Keratinocyte (primary cell): ENCODE measurements around the gene CNTD1. TPM values are rescaled to one million over a fixed set of nuclear protein-coding genes. Genes with fewer than 3 reads are reported as not detected.

Experiments
- DNase-seq: peaks from one replicate; pipeline ENCODE4 v3.0.0-alpha.2; 2011; ENCODE audit warnings: low read depth, missing footprints, low spot score
- FAIRE-seq: peaks from 2 replicates; lab custom pipeline; 2011; peaks lifted over from hg19 to GRCh38; lab: Jason Lieb, UNC
- H2AFZ ChIP-seq: 2 replicates; pipeline ENCODE4 v1.6.0; 2012; ENCODE audit warnings: low read length, control low read depth, inconsistent platforms; ENCODE audit not compliant: control insufficient read depth
- H3K27ac ChIP-seq: 2 replicates; pipeline ENCODE4 v1.5.1; 2011; ENCODE audit warnings: low read length; ENCODE audit not compliant: control insufficient read depth, insufficient read depth
- H3K27me3 ChIP-seq: 3 replicates; pipeline ENCODE4 v1.6.0; 2011; ENCODE audit warnings: low read length; ENCODE audit not compliant: control insufficient read depth, insufficient read depth; ENCODE audit errors: extremely low read depth
- H3K36me3 ChIP-seq, 2 experiments: 2 replicates in 1 of 2; 3 replicates in 1 of 2; pipeline ENCODE4 v1.5.1; 2011; ENCODE audit warnings: low read length in 2 of 2, mild to moderate bottlenecking in 1 of 2; ENCODE audit not compliant: control insufficient read depth in 2 of 2, insufficient read depth in 2 of 2; ENCODE audit errors: extremely low read depth in 1 of 2
- H3K4me1 ChIP-seq: 3 replicates; pipeline ENCODE4 v1.5.1; 2011; ENCODE audit warnings: low read length; ENCODE audit not compliant: control insufficient read depth, insufficient read depth; ENCODE audit errors: extremely low read depth
- H3K4me2 ChIP-seq: 3 replicates; pipeline ENCODE4 v1.6.0; 2011; ENCODE audit warnings: low read depth, low read length; ENCODE audit not compliant: control insufficient read depth, insufficient read depth; ENCODE audit errors: extremely low read depth
- H3K4me3 ChIP-seq, 3 experiments: fragments of 200-600 bp in 1 of 3; sonication (generic) in 1 of 3; 2 replicates in 2 of 3; 3 replicates in 1 of 3; pipeline ENCODE4 v1.5.1; 2011 to 2016; ENCODE audit warnings: low read length in 3 of 3, mild to moderate bottlenecking in 3 of 3, control low read depth in 2 of 3, inconsistent platforms in 1 of 3, low read depth in 1 of 3, mixed read lengths in 1 of 3, mixed run types in 1 of 3, moderate library complexity in 1 of 3; ENCODE audit not compliant: control insufficient read depth in 2 of 3, insufficient read depth in 2 of 3; ENCODE audit errors: extremely low read depth in 1 of 3
- H3K79me2 ChIP-seq: 2 replicates; pipeline ENCODE4 v1.6.0; 2012; ENCODE audit warnings: low read length; ENCODE audit not compliant: control insufficient read depth, insufficient read depth
- H3K9ac ChIP-seq: 3 replicates; pipeline ENCODE4 v1.6.0; 2011; ENCODE audit warnings: low read length; ENCODE audit not compliant: control insufficient read depth, insufficient read depth; ENCODE audit errors: extremely low read depth
- H3K9me1 ChIP-seq: 3 replicates; pipeline ENCODE4 v1.6.0; 2011; ENCODE audit warnings: low read length; ENCODE audit not compliant: control insufficient read depth, insufficient read depth; ENCODE audit errors: extremely low read depth
- H3K9me3 ChIP-seq: 2 replicates; pipeline ENCODE4 v1.5.1; 2012; ENCODE audit warnings: low read depth, low read length; ENCODE audit not compliant: control insufficient read depth
- H4K20me1 ChIP-seq: 3 replicates; pipeline ENCODE4 v1.6.0; 2011; ENCODE audit warnings: low read length; ENCODE audit not compliant: control insufficient read depth, insufficient read depth; ENCODE audit errors: extremely low read depth
- EZH2 ChIP-seq: IDR thresholded peaks from one replicate; pipeline ENCODE4 v1.6.1; 2012; ENCODE audit warnings: inconsistent platforms, mild to moderate bottlenecking, low read length, moderate library complexity
- dilution Hi-C: fragments of 300-500 bp; cut with MboI; formaldehyde crosslinking; loops from one replicate; pipeline ENCODE4 v1.7.0; 2020; ENCODE audit warnings: low sequenced_read_pairs; ENCODE audit not compliant: extremely low pct_ligation_motif_present
- polyA plus RNA-seq, 5 experiments: library from polyadenylated mRNA; depleted of rRNA in 3 of 5; stranded (reverse) in 3 of 5; stranded (forward) in 1 of 5; unstranded in 1 of 5; fragments of >200 nt; gene quantifications; 1 replicate in 1 of 5; 2 replicates in 3 of 5; 3 replicates in 1 of 5; pipeline versions ENCODE4 v1.2.1 to v1.2.3, GENCODE V29; 2011 to 2012; ENCODE audit warnings: missing spikeins in 2 of 5, low read depth in 1 of 5, low replicate concordance in 1 of 5
- TF ChIP-seq, protein P1 (sequence below), 3 experiments: IDR thresholded peaks in 1 of 3; conservative IDR thresholded peaks in 1 of 3; optimal IDR thresholded peaks in 1 of 3; 2 replicates in 2 of 3; 3 replicates in 1 of 3; pipeline versions ENCODE3 to v1.5.1; 2011; ENCODE audit warnings: low read length in 3 of 3, mild to moderate bottlenecking in 3 of 3, moderate library complexity in 2 of 3, control low read depth in 1 of 3, inconsistent platforms in 1 of 3; ENCODE audit not compliant: insufficient read depth in 2 of 3; ENCODE audit errors: extremely low read depth in 1 of 3

The CNTD1 gene
- polyA plus RNA-seq, 1 donor (not counting 4 experiments of a cell fraction or from before 2014, with no cell fraction given): not detected

DNA sequence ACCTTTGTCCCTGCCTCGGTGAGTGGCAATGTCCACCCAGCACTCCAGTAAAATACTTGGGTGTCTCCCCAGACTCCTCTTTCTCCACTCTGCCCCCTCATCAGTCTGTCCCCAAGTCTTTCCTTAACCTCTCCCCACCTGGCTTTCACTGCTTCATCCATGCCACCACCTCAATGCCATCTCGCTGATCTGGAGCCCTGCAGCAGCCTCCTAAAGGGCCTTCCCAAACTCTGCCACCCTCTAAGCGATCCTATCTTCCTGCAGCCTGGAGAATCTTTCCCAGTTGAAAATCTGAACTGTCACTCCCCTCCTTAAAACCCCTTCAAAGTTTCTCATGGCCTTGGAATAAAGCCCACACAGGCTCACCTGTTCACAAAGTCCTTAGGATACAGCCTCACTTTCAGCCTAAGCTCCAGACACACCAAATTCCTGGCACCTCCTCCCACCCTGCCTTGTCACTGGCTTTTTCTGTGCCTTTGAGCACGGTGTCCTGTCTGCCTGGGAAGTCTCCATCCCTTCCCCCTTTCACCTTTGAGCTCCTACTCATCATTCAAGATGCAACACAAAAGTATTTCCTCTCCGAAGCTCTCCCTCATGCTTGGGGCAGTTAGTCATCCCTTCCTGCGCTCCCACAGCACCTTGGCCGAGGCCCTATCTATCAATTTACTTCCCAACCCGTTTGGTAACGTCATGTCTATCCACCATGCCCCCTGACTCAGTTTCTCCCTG is 15.4 kb upstream of the CNTD1 start:
- dilution Hi-C loops: no loop called here
- Histone ChIP-seq H4K20me1 (no peaks in the 10 kb centered on the region), H3K79me2 (no peaks in the 10 kb centered on the region), H3K4me2 (peak overlapping the region; percentile 56), H3K4me1 (peaks cover 19% of the 10 kb centered on the region), H3K27ac (no peak overlapping the region), H3K9ac (no peak overlapping the region), H3K36me3 (peaks cover 10 to 11% of the 10 kb centered on the region in 2 experiments), H3K9me3 (no peaks in the 10 kb centered on the region), H3K27me3 (peaks cover 37% of the 10 kb centered on the region), H2AFZ (peak overlapping the region; percentile 34), H3K4me3 (peak overlapping the region in 1 of 3 experiments; percentile 18), H3K9me1 (no peaks in the 10 kb centered on the region)
- TF ChIP-seq, protein P1, sequence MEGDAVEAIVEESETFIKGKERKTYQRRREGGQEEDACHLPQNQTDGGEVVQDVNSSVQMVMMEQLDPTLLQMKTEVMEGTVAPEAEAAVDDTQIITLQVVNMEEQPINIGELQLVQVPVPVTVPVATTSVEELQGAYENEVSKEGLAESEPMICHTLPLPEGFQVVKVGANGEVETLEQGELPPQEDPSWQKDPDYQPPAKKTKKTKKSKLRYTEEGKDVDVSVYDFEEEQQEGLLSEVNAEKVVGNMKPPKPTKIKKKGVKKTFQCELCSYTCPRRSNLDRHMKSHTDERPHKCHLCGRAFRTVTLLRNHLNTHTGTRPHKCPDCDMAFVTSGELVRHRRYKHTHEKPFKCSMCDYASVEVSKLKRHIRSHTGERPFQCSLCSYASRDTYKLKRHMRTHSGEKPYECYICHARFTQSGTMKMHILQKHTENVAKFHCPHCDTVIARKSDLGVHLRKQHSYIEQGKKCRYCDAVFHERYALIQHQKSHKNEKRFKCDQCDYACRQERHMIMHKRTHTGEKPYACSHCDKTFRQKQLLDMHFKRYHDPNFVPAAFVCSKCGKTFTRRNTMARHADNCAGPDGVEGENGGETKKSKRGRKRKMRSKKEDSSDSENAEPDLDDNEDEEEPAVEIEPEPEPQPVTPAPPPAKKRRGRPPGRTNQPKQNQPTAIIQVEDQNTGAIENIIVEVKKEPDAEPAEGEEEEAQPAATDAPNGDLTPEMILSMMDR (optimal IDR thresholded peaks at IDR 0.05 in 1 of 3, IDR thresholded peaks at IDR 0.05 in 1 of 3, conservative IDR thresholded peaks at IDR 0.05 in 1 of 3; ENCODE audit: extremely low read depth in 1 of 3, insufficient read depth in 2 of 3, low read length in 3 of 3): no peak
- no peak for TF ChIP-seq EZH2
- DNase-seq (peak; percentile 52), FAIRE-seq (peak; percentile 99)

DNA sequence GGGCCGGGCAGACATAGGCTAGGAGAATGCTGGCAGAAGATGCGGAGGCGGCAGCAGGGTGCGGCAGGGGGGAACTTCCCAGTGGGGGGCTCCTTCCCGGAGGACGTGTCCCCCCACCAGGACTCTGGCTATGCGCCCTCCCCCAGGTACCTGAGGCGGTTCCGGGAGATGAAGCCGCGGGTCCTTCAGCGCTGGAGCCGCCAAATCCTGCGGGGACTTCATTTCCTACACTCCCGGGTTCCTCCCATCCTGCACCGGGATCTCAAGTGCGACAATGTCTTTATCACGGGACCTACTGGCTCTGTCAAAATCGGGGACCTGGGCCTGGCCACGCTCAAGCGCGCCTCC is 14.9 kb upstream of the CNTD1 start:
- no peaks in the 10 kb centered on the region for H3K79me2 ChIP-seq
- no peak overlapping the region for H2AFZ ChIP-seq
- no peaks in the 10 kb centered on the region for H3K9me3 ChIP-seq
- peak overlapping the region in 1 of 3 experiments; percentile 18 for H3K4me3 ChIP-seq
- H3K27ac ChIP-seq: no peak overlapping the region
- dilution Hi-C loops: no loop called here
- H4K20me1 ChIP-seq: no peaks in the 10 kb centered on the region
- FAIRE-seq: no peak
- peaks cover 37% of the 10 kb centered on the region for H3K27me3 ChIP-seq
- DNase-seq: no peak
- H3K9ac ChIP-seq: no peak overlapping the region
- H3K4me2 ChIP-seq: peak overlapping the region; percentile 56
- peaks cover 6 to 11% of the 10 kb centered on the region in 2 experiments for H3K36me3 ChIP-seq
- TF ChIP-seq EZH2: no peak
- TF ChIP-seq, protein P1 (optimal IDR thresholded peaks at IDR 0.05 in 1 of 3, IDR thresholded peaks at IDR 0.05 in 1 of 3, conservative IDR thresholded peaks at IDR 0.05 in 1 of 3; ENCODE audit: extremely low read depth in 1 of 3, insufficient read depth in 2 of 3, low read length in 3 of 3): no peak
- peaks cover 19% of the 10 kb centered on the region for H3K4me1 ChIP-seq
- no peaks in the 10 kb centered on the region for H3K9me1 ChIP-seq
